IMR-90 (cell line): ENCODE results near the gene ZNRF4. TPM values are rescaled to one million over a fixed set of nuclear protein-coding genes. Genes with fewer than 3 reads are reported as not detected.
A peak's percentile ranks its signal among the peaks of the same experiment; 100 is the strongest.

Experiments used
- ATAC-seq: fragments of 200-7000 bp; cut with Tn5 transposase; 2 replicates; pipeline ENCODE4 v1.9.1; 2020; ENCODE audit warnings: low read depth, mild to moderate bottlenecking, moderate library complexity
- BruUV-seq: library from RNA; stranded (reverse); fragments of 400-500 nt; replicated peaks from 2 replicates; lab custom pipeline; 2021; lab: Mats Ljungman, UMichigan
- CTCF ChIA-PET: fragments of 300-600 bp; formaldehyde crosslinking; extraction: SDS; loops from one replicate; lab custom pipeline; 2021; ENCODE audit warnings: antibody characterized with exemption; lab: Yijun Ruan, JAX
- POLR2A ChIA-PET: fragments of 300-600 bp; sonication (Branson Sonifier 250); formaldehyde crosslinking; loops from one replicate; lab custom pipeline; 2022; ENCODE audit warnings: antibody characterized with exemption; ENCODE audit not compliant: unreplicated experiment; lab: Charles Lee
- DNase-seq: peaks from one replicate; pipeline ENCODE4 v3.0.0; 2013
- H2AFZ ChIP-seq: replicated peaks from 2 replicates; pipeline ENCODE3; 2013; ENCODE audit warnings: low read length, mild to moderate bottlenecking; ENCODE audit not compliant: poor library complexity
- H2AK5ac ChIP-seq: 2 replicates; pipeline ENCODE4 v1.6.1; 2013; ENCODE audit warnings: low read depth, low read length, inconsistent platforms
- H2AK9ac ChIP-seq: replicated peaks from 2 replicates; pipeline ENCODE3; 2013; ENCODE audit warnings: mild to moderate bottlenecking, low read depth, low read length, moderate library complexity; ENCODE audit not compliant: poor library complexity
- H2BK120ac ChIP-seq: 2 replicates; pipeline ENCODE4 v1.6.1; 2013; ENCODE audit warnings: low read depth, low read length, inconsistent platforms
- H2BK15ac ChIP-seq: 3 replicates; pipeline ENCODE4 v1.6.1; 2013; ENCODE audit warnings: low read depth, low read length, inconsistent platforms
- H2BK20ac ChIP-seq: 2 replicates; pipeline ENCODE4 v1.6.1; 2013; ENCODE audit warnings: low read depth, mild to moderate bottlenecking, inconsistent platforms, low read length, moderate library complexity
- H2BK5ac ChIP-seq: 2 replicates; pipeline ENCODE4 v1.6.1; 2013; ENCODE audit warnings: mild to moderate bottlenecking, low read depth, low read length, inconsistent platforms; ENCODE audit not compliant: poor library complexity, severe bottlenecking
- H3K14ac ChIP-seq: replicated peaks from 2 replicates; pipeline ENCODE4 v1.6.1; 2013; ENCODE audit warnings: low read depth, low read length, inconsistent platforms
- H3K18ac ChIP-seq: 2 replicates; pipeline ENCODE4 v1.6.1; 2013; ENCODE audit warnings: low read depth, low read length, control low read depth
- H3K23ac ChIP-seq: 2 replicates; pipeline ENCODE4 v1.6.1; 2013; ENCODE audit warnings: low read depth, low read length, inconsistent platforms
- H3K27ac ChIP-seq: 2 replicates; pipeline ENCODE4 v1.5.1; 2013; ENCODE audit warnings: mild to moderate bottlenecking, control low read depth, low read length; ENCODE audit not compliant: insufficient read depth
- H3K27me3 ChIP-seq: 2 replicates; pipeline ENCODE4 v1.6.1; 2013; ENCODE audit warnings: low read length; ENCODE audit not compliant: control insufficient read depth, insufficient read depth
- H3K36me3 ChIP-seq: 2 replicates; pipeline ENCODE4 v1.6.1; 2013; ENCODE audit warnings: low read length, mixed read lengths; ENCODE audit not compliant: control insufficient read depth, insufficient read depth
- H3K4ac ChIP-seq: 2 replicates; pipeline ENCODE4 v1.6.1; 2013; ENCODE audit warnings: low read depth, low read length, inconsistent platforms
- H3K4me1 ChIP-seq: 2 replicates; pipeline ENCODE4 v1.6.1; 2013; ENCODE audit warnings: low read length, mixed read lengths; ENCODE audit not compliant: control insufficient read depth, insufficient read depth
- H3K4me2 ChIP-seq: 2 replicates; pipeline ENCODE4 v1.6.1; 2013; ENCODE audit warnings: low read depth, mild to moderate bottlenecking, control low read depth, low read length, moderate library complexity
- H3K4me3 ChIP-seq: 2 replicates; pipeline ENCODE4 v1.5.1; 2013; ENCODE audit warnings: low read depth, mild to moderate bottlenecking, control low read depth, low read length, moderate library complexity; ENCODE audit not compliant: insufficient read depth
- H3K56ac ChIP-seq: 2 replicates; pipeline ENCODE4 v1.6.1; 2013; ENCODE audit warnings: low read length, inconsistent platforms; ENCODE audit not compliant: insufficient read depth; ENCODE audit errors: extremely low read depth
- H3K79me1 ChIP-seq, 2 experiments: 2 replicates each; pipeline ENCODE4 v1.6.1; 2013; ENCODE audit warnings: low read length in 2 of 2, inconsistent platforms in 1 of 2, low read depth in 1 of 2
- H3K9ac ChIP-seq: 2 replicates; pipeline ENCODE4 v1.6.1; 2013; ENCODE audit warnings: low read depth, low read length, control low read depth
- H3K9me1 ChIP-seq: 2 replicates; pipeline ENCODE4 v1.6.1; 2013; ENCODE audit warnings: low read length, inconsistent platforms; ENCODE audit not compliant: insufficient read depth
- H3K9me3 ChIP-seq: 2 replicates; pipeline ENCODE4 v1.6.1; 2013; ENCODE audit warnings: low read length; ENCODE audit not compliant: control insufficient read depth, insufficient read depth
- H4K20me1 ChIP-seq: 2 replicates; pipeline ENCODE4 v1.6.1; 2013; ENCODE audit warnings: low read length, inconsistent platforms; ENCODE audit not compliant: insufficient read depth
- H4K5ac ChIP-seq: 2 replicates; pipeline ENCODE4 v1.6.1; 2013; ENCODE audit warnings: mild to moderate bottlenecking, low read depth, low read length, control low read depth
- H4K8ac ChIP-seq, 2 experiments: 2 replicates each; pipeline ENCODE4 v1.6.1; 2013; ENCODE audit warnings: low read depth in 2 of 2, low read length in 2 of 2, control low read depth in 1 of 2, inconsistent platforms in 1 of 2
- H4K91ac ChIP-seq: 2 replicates; pipeline ENCODE4 v1.6.1; 2013; ENCODE audit warnings: low read depth, low read length, inconsistent platforms; ENCODE audit not compliant: insufficient read depth
- RAD21 ChIP-seq: IDR thresholded peaks from 2 replicates; pipeline ENCODE4 v1.6.1; 2012; ENCODE audit warnings: low read length, improper control_type of control experiment
- RCOR1 ChIP-seq: IDR thresholded peaks from 2 replicates; pipeline ENCODE4 v1.6.1; 2012; ENCODE audit warnings: mild to moderate bottlenecking, low read length, improper control_type of control experiment; ENCODE audit not compliant: insufficient replicate concordance
- SMC3 ChIP-seq: fragments of 150-350 bp; IDR thresholded peaks from 2 replicates; pipeline ENCODE4 v1.6.1; 2016; ENCODE audit warnings: low read depth, mild to moderate bottlenecking, antibody characterized with exemption, low read length, moderate library complexity
- USF2 ChIP-seq: fragments of 150-350 bp; IDR thresholded peaks from 2 replicates; pipeline ENCODE4 v1.6.1; 2017; ENCODE audit warnings: mild to moderate bottlenecking, antibody characterized with exemption, low read length, low read depth
- WGBS, 2 experiments: methylation state at CpG; one replicate each; pipeline versions ENCODE4 v1.1.5 to v1.1.7; 2013; ENCODE audit warnings: missing lambda C conversion rate in 2 of 2; ENCODE audit not compliant: insufficient read length in 1 of 2; ENCODE audit errors: extremely low coverage in 2 of 2; 5-methylcytosine and 5-hydroxymethylcytosine counted together
- dilution Hi-C: fragments of 300-500 bp; cut with HindIII; formaldehyde crosslinking; loops from one replicate; pipeline ENCODE4 v1.14.3; 2018; ENCODE audit warnings: low sequenced_read_pairs; ENCODE audit not compliant: unreplicated experiment
- in situ Hi-C: fragments of 300-500 bp; cut with MboI; formaldehyde crosslinking; loops from 3 replicates; pipeline ENCODE4 v1.14.3; 2019; ENCODE audit warnings: low sequenced_read_pairs, inconsistent platforms, mixed read lengths
- intact Hi-C: fragments of 100-400 bp; cut with micrococcal nuclease; formaldehyde crosslinking; loops from 2 replicates; pipeline ENCODE4 v1.10.0; 2022
- polyA plus RNA-seq, 3 experiments: library from polyadenylated mRNA; depleted of rRNA; stranded (reverse); fragments of >200 nt; gene quantifications; 2 replicates each; pipeline ENCODE4 v1.2.3, GENCODE V29; 2012; ENCODE audit warnings: low replicate concordance in 1 of 3
- total RNA-seq: library from RNA; depleted of rRNA; stranded (reverse); fragments of >200 nt; gene quantifications from 2 replicates; pipeline ENCODE4 v1.2.3, GENCODE V29; 2012
- TF ChIP-seq, protein P1 (sequence below): conservative IDR thresholded peaks from 2 replicates; pipeline ENCODE4 v1.5.1; 2012; ENCODE audit warnings: mild to moderate bottlenecking, low read depth, low read length, improper control_type of control experiment

The ZNRF4 gene
- total and polyA plus RNA-seq, 2 of the 4 experiments (the other 2 are of a cell fraction): not detected

DNA sequence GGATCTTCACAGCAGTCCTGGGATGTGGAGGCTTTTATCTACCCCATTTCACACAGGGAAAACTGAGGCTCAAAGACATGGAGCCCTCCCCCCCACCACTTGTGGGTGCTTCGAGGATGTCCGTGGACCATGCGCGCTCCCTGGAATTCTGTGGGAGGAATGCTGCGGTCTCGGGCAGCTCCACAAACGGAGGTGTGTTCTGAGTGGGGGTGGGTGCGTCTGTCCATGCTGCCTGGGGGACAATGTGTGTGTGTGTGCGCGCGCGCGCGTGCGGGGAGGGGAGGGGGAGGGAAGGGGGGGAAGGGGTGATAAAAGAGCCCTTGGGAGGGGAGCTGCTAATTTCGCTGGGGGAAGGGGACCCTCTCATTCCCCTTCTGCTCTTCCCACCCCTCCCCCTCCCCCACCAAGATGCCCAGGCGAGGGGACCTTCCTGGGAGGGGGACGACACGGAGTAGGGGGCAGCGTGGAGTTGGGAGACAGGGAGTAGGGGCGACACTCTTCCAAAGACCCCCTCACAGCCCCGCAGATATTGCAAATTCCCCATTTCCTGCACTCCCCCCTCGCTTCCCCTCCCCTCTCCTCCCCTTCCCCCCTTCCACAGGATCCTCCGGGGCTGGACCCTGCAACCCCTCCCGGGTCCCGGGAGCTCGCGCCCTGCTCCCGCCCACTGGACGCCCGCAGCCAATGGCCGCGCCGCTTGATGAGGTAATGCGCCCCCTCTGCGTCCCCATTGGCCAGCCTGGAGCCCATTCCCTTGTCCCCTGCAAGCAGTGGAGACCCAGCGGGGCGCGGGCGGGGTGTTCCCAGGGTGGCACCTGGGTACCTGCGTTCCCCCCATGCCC is 18.9 kb upstream of the ZNRF4 start (continued):
- no peak for TF ChIP-seq USF2

- no peak overlapping the region for H3K27ac ChIP-seq
- H4K91ac ChIP-seq: peak overlapping the region; percentile 15; the same call in 1 of the 2 replicates
- no peaks in the 10 kb centered on the region for H3K9me3 ChIP-seq
- ATAC-seq: peak; percentile 4
- no CpG with 5 or more reads among the region's 15 CpGs for WGBS, 2 experiments
- H3K4me3 ChIP-seq: peak overlapping the region; percentile 37
- H2BK15ac ChIP-seq: no peak overlapping the region
- ChIA-PET POLR2A (no interaction called here), CTCF (no interaction called here)
- peak overlapping the region in 1 of 2 experiments; percentile 64; a peak in 2 of 4 replicates for H4K8ac ChIP-seq
- no peak overlapping the region for H3K56ac ChIP-seq
- no peaks in the 10 kb centered on the region for H3K79me1 ChIP-seq
- H2AK9ac ChIP-seq: peak overlapping the region; percentile 78
- H3K4ac ChIP-seq: peak overlapping the region; percentile 81
- peak overlapping the region; percentile 22; the same call in 1 of the 2 replicates for H3K9ac ChIP-seq
- peak overlapping the region; percentile 89 for H2AFZ ChIP-seq
- H3K23ac ChIP-seq: no peak overlapping the region
- TF ChIP-seq, protein P1, sequence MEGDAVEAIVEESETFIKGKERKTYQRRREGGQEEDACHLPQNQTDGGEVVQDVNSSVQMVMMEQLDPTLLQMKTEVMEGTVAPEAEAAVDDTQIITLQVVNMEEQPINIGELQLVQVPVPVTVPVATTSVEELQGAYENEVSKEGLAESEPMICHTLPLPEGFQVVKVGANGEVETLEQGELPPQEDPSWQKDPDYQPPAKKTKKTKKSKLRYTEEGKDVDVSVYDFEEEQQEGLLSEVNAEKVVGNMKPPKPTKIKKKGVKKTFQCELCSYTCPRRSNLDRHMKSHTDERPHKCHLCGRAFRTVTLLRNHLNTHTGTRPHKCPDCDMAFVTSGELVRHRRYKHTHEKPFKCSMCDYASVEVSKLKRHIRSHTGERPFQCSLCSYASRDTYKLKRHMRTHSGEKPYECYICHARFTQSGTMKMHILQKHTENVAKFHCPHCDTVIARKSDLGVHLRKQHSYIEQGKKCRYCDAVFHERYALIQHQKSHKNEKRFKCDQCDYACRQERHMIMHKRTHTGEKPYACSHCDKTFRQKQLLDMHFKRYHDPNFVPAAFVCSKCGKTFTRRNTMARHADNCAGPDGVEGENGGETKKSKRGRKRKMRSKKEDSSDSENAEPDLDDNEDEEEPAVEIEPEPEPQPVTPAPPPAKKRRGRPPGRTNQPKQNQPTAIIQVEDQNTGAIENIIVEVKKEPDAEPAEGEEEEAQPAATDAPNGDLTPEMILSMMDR: no peak
- TF ChIP-seq SMC3 (no peak), RCOR1 (no peak), USF2 (no peak), RAD21 (no peak)
- in situ Hi-C loops (no loop called here), dilution Hi-C loops (no loop called here), intact Hi-C loops (no loop called here)
- peaks cover 7% of the 10 kb centered on the region for H3K9me1 ChIP-seq
- H3K4me1 ChIP-seq: peaks cover 9% of the 10 kb centered on the region
- H4K5ac ChIP-seq: peak overlapping the region; percentile 68; the same call in 1 of the 2 replicates
- no peak overlapping the region for H2BK5ac ChIP-seq
- peaks cover 4% of the 10 kb centered on the region; the same call in 1 of the 2 replicates for H4K20me1 ChIP-seq
- BruUV-seq: no TSS peak
- no peak overlapping the region for H3K14ac ChIP-seq
- no peak overlapping the region for H2BK120ac ChIP-seq
- H3K27me3 ChIP-seq: peaks cover 5% of the 10 kb centered on the region; the same call in 1 of the 2 replicates
- no peaks in the 10 kb centered on the region for H3K36me3 ChIP-seq
- H2AK5ac ChIP-seq: peak overlapping the region; percentile 11; the same call in 1 of the 2 replicates
- H3K4me2 ChIP-seq: peak overlapping the region; percentile 89
- H3K18ac ChIP-seq: no peak overlapping the region
- no peak for DNase-seq
- H2BK20ac ChIP-seq: no peak overlapping the region
Observed at GRCh38 chr19:5436948-5437306, 18.3 kb upstream of the ZNRF4 start.
